Stimulated activated CD4-positive, alpha-beta T cell treated with anti-CD3 and anti-CD28 coated beads, Interleukin-15, amount 100 ng/mL, for 48 hours (primary cell): Measurements from ENCODE around the gene MYLIP.
"Not testable (repeated sequence)": the region's sequence is repeated elsewhere in the genome, so short reads cannot be mapped to it uniquely, and the experiment has no call there.

ENCODE experiments used
- DNase-seq, 2 donors: peaks; one replicate each; pipeline ENCODE4 v3.0.0-alpha.2; 2020; ENCODE audit warnings: low read depth in 2 of 2

The MYLIP gene

GRCh38 chr6:16171400-16171799 lies 42.5 kb downstream of the MYLIP start:
- no peak for DNase-seq

- DNase-seq = no peak
Measured at GRCh38 chr6:16173167-16173940, 44.5 kb downstream of the MYLIP start.

GRCh38 chr6:16174416-16175078 lies 45.7 kb downstream of the MYLIP start:
- DNase-seq = no peak

GRCh38 chr6:16176600-16176999 lies 47.7 kb downstream of the MYLIP start:
- not testable (repeated sequence) for DNase-seq

- DNase-seq = no peak
Measured at GRCh38 chr6:16177881-16178280, 49.0 kb downstream of the MYLIP start.

GRCh38 chr6:16178351-16178750 lies 49.5 kb downstream of the MYLIP start:
- no peak for DNase-seq

GRCh38 chr6:16179063-16179462 lies 50.2 kb downstream of the MYLIP start:
- no peak for DNase-seq

GRCh38 chr6:16179970-16180431 lies 51.1 kb downstream of the MYLIP start:
- DNase-seq = peak in 1 of 2 donors; percentile 1

GRCh38 chr6:16180696-16181438 lies 52.0 kb downstream of the MYLIP start:
- no peak for DNase-seq

- DNase-seq = no peak
Measured at GRCh38 chr6:16181439-16182297, 52.8 kb downstream of the MYLIP start.

- DNase-seq = no peak
Measured at GRCh38 chr6:16183187-16183664, 54.3 kb downstream of the MYLIP start.

GRCh38 chr6:16184129-16184528 lies 55.2 kb downstream of the MYLIP start:
- no peak for DNase-seq

GRCh38 chr6:16184551-16184950 lies 55.7 kb downstream of the MYLIP start:
- no peak for DNase-seq

- no peak for DNase-seq
Measured at GRCh38 chr6:16187176-16187575, 58.3 kb downstream of the MYLIP start.

GRCh38 chr6:16190214-16190613 lies 61.3 kb downstream of the MYLIP start:
- no peak for DNase-seq

- DNase-seq = no peak
Measured at GRCh38 chr6:16196260-16196983, 67.5 kb downstream of the MYLIP start.

GRCh38 chr6:16196984-16197546 lies 68.2 kb downstream of the MYLIP start:
- DNase-seq = no peak
